PC-3 (cell line): ENCODE results near the gene PON1. TPM values are rescaled to one million over a fixed set of nuclear protein-coding genes. Genes with fewer than 3 reads are reported as not detected.

Experiments used
- ATAC-seq: fragments of 200-7000 bp; cut with Tn5 transposase; 2 replicates; pipeline ENCODE4 v1.9.1; 2020; ENCODE audit warnings: mild to moderate bottlenecking, moderate library complexity
- BruUV-seq: library from RNA; stranded (reverse); fragments of 400-500 nt; replicated peaks from 2 replicates; lab custom pipeline; 2021; lab: Mats Ljungman, UMichigan
- CTCF ChIA-PET: fragments of 300-600 bp; sonication (Branson Sonifier 250); formaldehyde crosslinking; loops from one replicate; lab custom pipeline; 2022; ENCODE audit warnings: antibody characterized with exemption; lab: Charles Lee
- POLR2A ChIA-PET: fragments of 300-600 bp; sonication (Branson Sonifier 250); formaldehyde crosslinking; loops from one replicate; lab custom pipeline; 2022; ENCODE audit warnings: antibody characterized with exemption; ENCODE audit not compliant: unreplicated experiment; lab: Charles Lee
- DNase-seq: peaks from one replicate; pipeline ENCODE4 v3.0.0-alpha.2; 2015
- H2AFZ ChIP-seq: fragments of 300-600 bp; sonication (generic); 2 replicates; pipeline ENCODE4 v1.6.0; 2016; ENCODE audit warnings: antibody characterized with exemption, low read length
- H3F3A ChIP-seq: fragments of 300-600 bp; sonication (generic); one replicate; pipeline ENCODE4 v1.6.0; 2017; ENCODE audit warnings: antibody characterized with exemption, low read length, control low read depth, mild to moderate bottlenecking; ENCODE audit not compliant: unreplicated experiment
- H3K27ac ChIP-seq: fragments of 300-600 bp; sonication (generic); 2 replicates; pipeline ENCODE4 v1.5.1; 2016; ENCODE audit warnings: mild to moderate bottlenecking, low read length
- H3K27me3 ChIP-seq: fragments of 300-600 bp; sonication (generic); 2 replicates; pipeline ENCODE4 v1.6.1; 2016; ENCODE audit warnings: low read length, mixed read lengths
- H3K36me3 ChIP-seq: fragments of 300-600 bp; sonication (generic); 2 replicates; pipeline ENCODE4 v1.6.1; 2016; ENCODE audit warnings: low read depth, mixed run types, low read length, mixed read lengths
- H3K4me1 ChIP-seq: fragments of 300-600 bp; sonication (generic); 2 replicates; pipeline ENCODE4 v1.5.1; 2016; ENCODE audit warnings: low read length; ENCODE audit not compliant: insufficient read depth
- H3K4me2 ChIP-seq: fragments of 300-600 bp; sonication (generic); 2 replicates; pipeline ENCODE4 v1.6.0; 2016; ENCODE audit warnings: low read length
- H3K4me3 ChIP-seq: fragments of 300-600 bp; sonication (generic); 2 replicates; pipeline ENCODE4 v1.5.1; 2016; ENCODE audit warnings: mild to moderate bottlenecking, low read length, mixed read lengths
- H3K79me2 ChIP-seq: fragments of 300-600 bp; sonication (generic); 2 replicates; pipeline ENCODE4 v1.6.1; 2017; ENCODE audit warnings: low read length, mixed read lengths
- H3K9ac ChIP-seq: fragments of 300-600 bp; sonication (generic); 2 replicates; pipeline ENCODE4 v1.6.0; 2016; ENCODE audit warnings: mild to moderate bottlenecking, low read length
- H3K9me2 ChIP-seq: fragments of 300-600 bp; sonication (generic); replicated peaks from 2 replicates; pipeline ENCODE4 v1.6.1; 2016; ENCODE audit warnings: mixed run types, low read length, mixed read lengths
- H3K9me3 ChIP-seq: fragments of 300-600 bp; sonication (generic); 2 replicates; pipeline ENCODE4 v1.6.1; 2016; ENCODE audit warnings: low read length, mixed read lengths
- H4K20me1 ChIP-seq: fragments of 300-600 bp; sonication (generic); 2 replicates; pipeline ENCODE4 v1.6.1; 2016; ENCODE audit warnings: low read length, mixed read lengths
- EZH2 ChIP-seq: fragments of 300-600 bp; sonication (generic); IDR thresholded peaks from one replicate; pipeline ENCODE4 v1.6.1; 2017; ENCODE audit warnings: antibody characterized with exemption, mild to moderate bottlenecking, low read length; ENCODE audit not compliant: unreplicated experiment
- EZH2phosphoT487 ChIP-seq: fragments of 300-600 bp; sonication (generic); IDR thresholded peaks from 2 replicates; pipeline ENCODE4 v1.6.1; 2018; ENCODE audit warnings: mild to moderate bottlenecking, antibody characterized with exemption, low read length, borderline replicate concordance
- intact Hi-C: fragments of 100-400 bp; cut with micrococcal nuclease; formaldehyde crosslinking; loops from 2 replicates; pipeline ENCODE4 v1.9.0; 2023
- total RNA-seq: library from RNA; depleted of rRNA; stranded (reverse); fragments of >200 nt; gene quantifications from 2 replicates; pipeline ENCODE4 v1.2.3, GENCODE V29; 2014
- TF ChIP-seq, protein P1 (sequence below): fragments of 300-600 bp; sonication (generic); conservative IDR thresholded peaks from 2 replicates; pipeline ENCODE4 v1.5.1; 2017; ENCODE audit warnings: antibody characterized with exemption, low read depth, mild to moderate bottlenecking, low read length

PON1 gene
- total RNA-seq, 1 experiment from 2014 or later, result not detected

DNA sequence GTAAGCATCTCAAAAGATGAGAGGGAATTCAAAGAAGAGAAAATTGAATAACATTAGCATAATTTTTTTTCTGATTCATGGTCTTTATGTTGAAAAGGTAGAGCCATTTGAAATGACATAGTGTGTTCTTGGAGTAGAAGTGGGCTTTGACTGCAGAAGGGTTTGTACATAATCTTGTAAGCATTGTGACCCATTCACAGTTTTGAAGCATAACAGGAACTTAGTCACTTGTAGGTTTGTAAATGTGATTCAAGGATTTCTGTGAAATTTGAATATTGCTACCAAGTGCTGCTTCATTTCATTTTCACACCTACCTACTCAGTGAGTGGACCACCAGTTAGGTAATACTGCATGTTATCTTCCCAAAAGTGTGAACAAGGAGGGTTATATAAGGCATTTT lies 68.6 kb downstream of the PON1 start:
- DNase-seq (no peak), ATAC-seq (peak; percentile 22; the same call in 1 of the 2 replicates)
- 0 out of 2 replicates have a peak, but pooled peaks cover 3% of the 10 kb centered on the region for H3K4me1 ChIP-seq
- CTCF ChIA-PET, result no interaction called here
- H3K36me3 ChIP-seq, result no peaks in the 10 kb centered on the region
- H3K79me2 ChIP-seq, result no peaks in the 10 kb centered on the region
- H3K9ac ChIP-seq, result no peak overlapping the region
- no TSS peak for BruUV-seq
- H3K4me2 ChIP-seq, result no peak overlapping the region
- H3K4me3 ChIP-seq, result no peak overlapping the region
- H3K9me3 ChIP-seq, result no peaks in the 10 kb centered on the region
- no peak overlapping the region for H2AFZ ChIP-seq
- H3K27ac ChIP-seq, result no peak overlapping the region
- POLR2A ChIA-PET, result no interaction called here
- H3K27me3 ChIP-seq, result no peaks in the 10 kb centered on the region
- H4K20me1 ChIP-seq, result no peaks in the 10 kb centered on the region
- intact Hi-C loops, result no loop called here
- H3K9me2 ChIP-seq, result no peaks in the 10 kb centered on the region
- TF ChIP-seq EZH2 (no peak), EZH2phosphoT487 (no peak)
- TF ChIP-seq, protein P1, sequence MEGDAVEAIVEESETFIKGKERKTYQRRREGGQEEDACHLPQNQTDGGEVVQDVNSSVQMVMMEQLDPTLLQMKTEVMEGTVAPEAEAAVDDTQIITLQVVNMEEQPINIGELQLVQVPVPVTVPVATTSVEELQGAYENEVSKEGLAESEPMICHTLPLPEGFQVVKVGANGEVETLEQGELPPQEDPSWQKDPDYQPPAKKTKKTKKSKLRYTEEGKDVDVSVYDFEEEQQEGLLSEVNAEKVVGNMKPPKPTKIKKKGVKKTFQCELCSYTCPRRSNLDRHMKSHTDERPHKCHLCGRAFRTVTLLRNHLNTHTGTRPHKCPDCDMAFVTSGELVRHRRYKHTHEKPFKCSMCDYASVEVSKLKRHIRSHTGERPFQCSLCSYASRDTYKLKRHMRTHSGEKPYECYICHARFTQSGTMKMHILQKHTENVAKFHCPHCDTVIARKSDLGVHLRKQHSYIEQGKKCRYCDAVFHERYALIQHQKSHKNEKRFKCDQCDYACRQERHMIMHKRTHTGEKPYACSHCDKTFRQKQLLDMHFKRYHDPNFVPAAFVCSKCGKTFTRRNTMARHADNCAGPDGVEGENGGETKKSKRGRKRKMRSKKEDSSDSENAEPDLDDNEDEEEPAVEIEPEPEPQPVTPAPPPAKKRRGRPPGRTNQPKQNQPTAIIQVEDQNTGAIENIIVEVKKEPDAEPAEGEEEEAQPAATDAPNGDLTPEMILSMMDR, result no peak
- no peaks in the 10 kb centered on the region for H3F3A ChIP-seq

- Histone ChIP-seq H3K36me3 (no peaks in the 10 kb centered on the region), H3K4me2 (no peak overlapping the region), H2AFZ (no peak overlapping the region), H3K9me3 (no peaks in the 10 kb centered on the region), H3K4me3 (no peak overlapping the region), H3K9me2 (no peaks in the 10 kb centered on the region), H3K9ac (no peak overlapping the region), H4K20me1 (no peaks in the 10 kb centered on the region), H3F3A (no peaks in the 10 kb centered on the region), H3K27ac (no peak overlapping the region), H3K4me1 (0 out of 2 replicates have a peak, but pooled peaks cover 3% of the 10 kb centered on the region), H3K79me2 (no peaks in the 10 kb centered on the region), H3K27me3 (no peaks in the 10 kb centered on the region)
- intact Hi-C loops, result no loop called here
- no peak for DNase-seq
- ATAC-seq, result no peak
- ChIA-PET CTCF (interaction anchor here (0.8 kb wide), 1 partner anchor 437 kb away, joined by 3 read pairs; no protein-coding TSS in a partner anchor), POLR2A (no interaction called here)
- no TSS peak for BruUV-seq
- TF ChIP-seq EZH2 (no peak), EZH2phosphoT487 (no peak)
- TF ChIP-seq, protein P1, result no peak
Observed at GRCh38 chr7:95253986-95254385, 70.3 kb downstream of the PON1 start.

GRCh38 chr7:95251966-95252365 lies 72.4 kb downstream of the PON1 start:
- no peak for TF ChIP-seq EZH2
- no peak for TF ChIP-seq EZH2phosphoT487
- TF ChIP-seq, protein P1, result no peak
- Histone ChIP-seq H3K4me2 (no peak overlapping the region), H3K79me2 (no peaks in the 10 kb centered on the region), H3K4me3 (no peak overlapping the region), H3K4me1 (0 out of 2 replicates have a peak, but pooled peaks cover 3% of the 10 kb centered on the region), H4K20me1 (no peaks in the 10 kb centered on the region), H3K9me2 (no peaks in the 10 kb centered on the region), H3F3A (no peaks in the 10 kb centered on the region), H3K36me3 (no peaks in the 10 kb centered on the region), H3K27ac (no peak overlapping the region), H2AFZ (no peak overlapping the region), H3K27me3 (no peaks in the 10 kb centered on the region), H3K9ac (no peak overlapping the region), H3K9me3 (no peaks in the 10 kb centered on the region)
- ChIA-PET POLR2A (no interaction called here), CTCF (no interaction called here)
- no TSS peak for BruUV-seq
- DNase-seq (no peak), ATAC-seq (no peak)
- intact Hi-C loops, result no loop called here
